ENCODE data around the gene HSP90AA1.

DNA sequence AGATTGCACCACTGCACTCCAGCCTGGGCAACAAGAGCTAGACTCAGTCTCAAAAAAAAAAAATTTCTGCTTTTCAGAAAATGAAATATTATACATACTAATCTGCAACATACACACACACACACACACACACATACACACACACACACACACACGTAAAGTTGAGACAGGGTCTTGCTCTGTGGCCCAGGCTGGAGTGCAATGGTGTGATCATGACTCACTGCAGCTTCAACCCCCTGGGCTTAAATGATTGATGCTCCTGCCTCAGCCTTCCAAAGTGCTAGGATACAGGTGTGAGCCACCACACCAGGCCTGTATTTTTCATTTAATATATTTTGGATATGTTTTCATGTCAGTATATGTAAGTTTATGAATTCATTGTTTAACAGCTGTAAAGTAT is 34.0 kb upstream of the HSP90AA1 start:
- TF ChIP-seq, protein P1, sequence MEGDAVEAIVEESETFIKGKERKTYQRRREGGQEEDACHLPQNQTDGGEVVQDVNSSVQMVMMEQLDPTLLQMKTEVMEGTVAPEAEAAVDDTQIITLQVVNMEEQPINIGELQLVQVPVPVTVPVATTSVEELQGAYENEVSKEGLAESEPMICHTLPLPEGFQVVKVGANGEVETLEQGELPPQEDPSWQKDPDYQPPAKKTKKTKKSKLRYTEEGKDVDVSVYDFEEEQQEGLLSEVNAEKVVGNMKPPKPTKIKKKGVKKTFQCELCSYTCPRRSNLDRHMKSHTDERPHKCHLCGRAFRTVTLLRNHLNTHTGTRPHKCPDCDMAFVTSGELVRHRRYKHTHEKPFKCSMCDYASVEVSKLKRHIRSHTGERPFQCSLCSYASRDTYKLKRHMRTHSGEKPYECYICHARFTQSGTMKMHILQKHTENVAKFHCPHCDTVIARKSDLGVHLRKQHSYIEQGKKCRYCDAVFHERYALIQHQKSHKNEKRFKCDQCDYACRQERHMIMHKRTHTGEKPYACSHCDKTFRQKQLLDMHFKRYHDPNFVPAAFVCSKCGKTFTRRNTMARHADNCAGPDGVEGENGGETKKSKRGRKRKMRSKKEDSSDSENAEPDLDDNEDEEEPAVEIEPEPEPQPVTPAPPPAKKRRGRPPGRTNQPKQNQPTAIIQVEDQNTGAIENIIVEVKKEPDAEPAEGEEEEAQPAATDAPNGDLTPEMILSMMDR (IDR thresholded peaks at IDR 0.05; ENCODE audit: low read depth, low read length): no peak
- no peak for TF ChIP-seq EZH2phosphoT487 (IDR thresholded peaks at IDR 0.05; ENCODE audit: low read depth)
